ENCODE data around the gene SDF2L1. TPM values are rescaled to one million over a fixed set of nuclear protein-coding genes. Genes with fewer than 3 reads are reported as not detected.

SDF2L1 gene
- total and polyA plus RNA-seq, 9 of the 15 experiments (the other 6 are each of a cell fraction or from before 2014, with no cell fraction given): 15.1 to 989 (median 124) TPM

DNA sequence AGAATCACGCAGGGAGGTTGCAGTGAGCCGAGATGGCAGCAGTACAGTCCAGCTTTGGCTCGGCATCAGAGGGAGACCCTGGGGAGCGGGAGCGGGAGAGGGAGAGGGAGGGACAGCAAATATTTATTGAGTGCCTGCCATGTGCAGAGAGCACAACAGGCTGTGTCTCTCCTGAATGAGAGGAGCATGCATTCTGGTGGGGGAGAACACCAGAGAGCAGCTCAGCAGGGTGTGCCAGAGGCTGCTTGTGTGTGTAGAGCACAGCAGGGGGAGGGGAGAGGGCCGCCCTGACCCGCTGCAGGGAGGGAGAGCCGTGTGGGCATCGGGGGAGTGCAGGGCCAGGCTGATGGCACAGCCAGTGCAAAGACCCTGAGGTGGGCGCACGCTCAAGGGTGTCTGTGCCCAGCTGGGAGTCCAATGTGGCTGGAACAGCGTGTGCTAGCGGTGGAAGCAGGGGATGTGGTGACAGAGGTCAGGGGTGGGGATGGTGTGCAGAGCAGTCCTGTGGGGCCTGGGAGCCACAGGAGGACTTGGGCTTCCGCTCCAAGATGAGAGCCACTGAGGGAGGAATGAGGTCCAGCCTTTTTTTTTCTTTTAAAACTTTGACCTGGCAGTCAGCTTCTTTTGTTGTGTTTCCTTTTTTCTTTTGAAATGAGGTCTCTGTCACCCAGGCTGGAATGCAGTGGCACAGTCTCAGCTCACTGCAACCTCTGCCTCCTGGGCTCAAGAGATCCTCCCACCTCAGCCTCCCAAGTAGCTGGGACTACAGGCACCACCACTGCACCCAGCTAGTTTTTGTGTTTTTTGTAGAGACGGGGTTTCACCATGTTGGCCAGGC is 35.7 kb downstream of the SDF2L1 start (continued):
- TF ChIP-seq, protein P1, sequence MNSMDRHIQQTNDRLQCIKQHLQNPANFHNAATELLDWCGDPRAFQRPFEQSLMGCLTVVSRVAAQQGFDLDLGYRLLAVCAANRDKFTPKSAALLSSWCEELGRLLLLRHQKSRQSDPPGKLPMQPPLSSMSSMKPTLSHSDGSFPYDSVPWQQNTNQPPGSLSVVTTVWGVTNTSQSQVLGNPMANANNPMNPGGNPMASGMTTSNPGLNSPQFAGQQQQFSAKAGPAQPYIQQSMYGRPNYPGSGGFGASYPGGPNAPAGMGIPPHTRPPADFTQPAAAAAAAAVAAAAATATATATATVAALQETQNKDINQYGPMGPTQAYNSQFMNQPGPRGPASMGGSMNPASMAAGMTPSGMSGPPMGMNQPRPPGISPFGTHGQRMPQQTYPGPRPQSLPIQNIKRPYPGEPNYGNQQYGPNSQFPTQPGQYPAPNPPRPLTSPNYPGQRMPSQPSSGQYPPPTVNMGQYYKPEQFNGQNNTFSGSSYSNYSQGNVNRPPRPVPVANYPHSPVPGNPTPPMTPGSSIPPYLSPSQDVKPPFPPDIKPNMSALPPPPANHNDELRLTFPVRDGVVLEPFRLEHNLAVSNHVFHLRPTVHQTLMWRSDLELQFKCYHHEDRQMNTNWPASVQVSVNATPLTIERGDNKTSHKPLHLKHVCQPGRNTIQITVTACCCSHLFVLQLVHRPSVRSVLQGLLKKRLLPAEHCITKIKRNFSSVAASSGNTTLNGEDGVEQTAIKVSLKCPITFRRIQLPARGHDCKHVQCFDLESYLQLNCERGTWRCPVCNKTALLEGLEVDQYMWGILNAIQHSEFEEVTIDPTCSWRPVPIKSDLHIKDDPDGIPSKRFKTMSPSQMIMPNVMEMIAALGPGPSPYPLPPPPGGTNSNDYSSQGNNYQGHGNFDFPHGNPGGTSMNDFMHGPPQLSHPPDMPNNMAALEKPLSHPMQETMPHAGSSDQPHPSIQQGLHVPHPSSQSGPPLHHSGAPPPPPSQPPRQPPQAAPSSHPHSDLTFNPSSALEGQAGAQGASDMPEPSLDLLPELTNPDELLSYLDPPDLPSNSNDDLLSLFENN (IDR thresholded peaks at IDR 0.05; ENCODE audit: low read depth in 2 of 2, low read length in 2 of 2): 0 out of 4 replicates have a peak, but pooled peaks of 1 of the 2 experiments have one; percentile 16
- TF ChIP-seq ZNF609 (CRISPR knock-in tag; IDR thresholded peaks at IDR 0.05; ENCODE audit: borderline replicate concordance) (no peak), DNMT1 (IDR thresholded peaks at IDR 0.05) (no peak)
